Measurements from ENCODE around the gene RANBP17.
"Not testable (repeated sequence)": the region's sequence is repeated elsewhere in the genome, so short reads cannot be mapped to it uniquely, and the experiment has no call there.

RANBP17 gene

GRCh38 chr5:171258737-171259415, 397.1 kb downstream of the RANBP17 start:
- DNase-seq = no peak

GRCh38 chr5:171261361-171261760, 399.5 kb downstream of the RANBP17 start:
- no peak for DNase-seq

GRCh38 chr5:171261904-171262303, 400.1 kb downstream of the RANBP17 start:
- DNase-seq = no peak

GRCh38 chr5:171263181-171263580, 401.4 kb downstream of the RANBP17 start:
- DNase-seq = no peak

GRCh38 chr5:171264843-171265242, 403.0 kb downstream of the RANBP17 start:
- no peak for DNase-seq

- no peak for DNase-seq
These were observed 407.1 kb downstream of the RANBP17 start for GRCh38 chr5:171268700-171269620.

GRCh38 chr5:171269717-171270116, 407.9 kb downstream of the RANBP17 start:
- no peak for DNase-seq

GRCh38 chr5:171270136-171270535, 408.3 kb downstream of the RANBP17 start:
- no peak for DNase-seq

GRCh38 chr5:171271798-171272197, 410.0 kb downstream of the RANBP17 start:
- no peak for DNase-seq

- DNase-seq = peak; percentile 51
These were observed 411.5 kb downstream of the RANBP17 start for GRCh38 chr5:171272996-171273970.

GRCh38 chr5:171275841-171276544, 414.2 kb downstream of the RANBP17 start:
- no peak for DNase-seq

GRCh38 chr5:171283753-171284152, 421.9 kb downstream of the RANBP17 start:
- no peak for DNase-seq

- DNase-seq = no peak
These were observed 423.6 kb downstream of the RANBP17 start for GRCh38 chr5:171285465-171285864.

GRCh38 chr5:171288066-171288465, 426.2 kb downstream of the RANBP17 start:
- DNase-seq = no peak

- DNase-seq = no peak
These were observed 429.6 kb downstream of the RANBP17 start for GRCh38 chr5:171291371-171291770.

- DNase-seq = no peak
These were observed 433.5 kb downstream of the RANBP17 start for GRCh38 chr5:171295299-171295698.

GRCh38 chr5:171295801-171296200, 434.0 kb downstream of the RANBP17 start:
- no peak for DNase-seq

GRCh38 chr5:171297941-171298340, 436.1 kb downstream of the RANBP17 start:
- not testable (repeated sequence) for DNase-seq

- DNase-seq = no peak
These were observed 437.4 kb downstream of the RANBP17 start for GRCh38 chr5:171299228-171299627.

GRCh38 chr5:171299851-171300250, 438.0 kb downstream of the RANBP17 start:
- DNase-seq = no peak

- no peak for DNase-seq
These were observed 438.5 kb downstream of the RANBP17 start for GRCh38 chr5:171300358-171300757.

GRCh38 chr5:171306166-171306565, 444.3 kb downstream of the RANBP17 start:
- no peak for DNase-seq
